Tongue (tissue), 2 donors: Measurements from ENCODE around the gene TPM2. TPM values are rescaled to one million over a fixed set of nuclear protein-coding genes. Genes with fewer than 3 reads are reported as not detected.

Experiments used
- DNase-seq: peaks from one replicate; pipeline ENCODE4 v3.0.0-alpha.2; 2015
- total RNA-seq: library from RNA; depleted of rRNA; stranded (reverse); fragments of >200 nt; gene quantifications from one replicate; pipeline ENCODE4 v1.2.3, GENCODE V29; 2014

The TPM2 gene
- total RNA-seq, 1 donor from 2014 or later, result 3,889 TPM

GRCh38 chr9:35696520-35697215 is 6.9 kb upstream of the TPM2 start:
- peak; percentile 61 for DNase-seq

- peak; percentile 32 for DNase-seq
Observed at GRCh38 chr9:35695943-35696401, 6.2 kb upstream of the TPM2 start.

DNA sequence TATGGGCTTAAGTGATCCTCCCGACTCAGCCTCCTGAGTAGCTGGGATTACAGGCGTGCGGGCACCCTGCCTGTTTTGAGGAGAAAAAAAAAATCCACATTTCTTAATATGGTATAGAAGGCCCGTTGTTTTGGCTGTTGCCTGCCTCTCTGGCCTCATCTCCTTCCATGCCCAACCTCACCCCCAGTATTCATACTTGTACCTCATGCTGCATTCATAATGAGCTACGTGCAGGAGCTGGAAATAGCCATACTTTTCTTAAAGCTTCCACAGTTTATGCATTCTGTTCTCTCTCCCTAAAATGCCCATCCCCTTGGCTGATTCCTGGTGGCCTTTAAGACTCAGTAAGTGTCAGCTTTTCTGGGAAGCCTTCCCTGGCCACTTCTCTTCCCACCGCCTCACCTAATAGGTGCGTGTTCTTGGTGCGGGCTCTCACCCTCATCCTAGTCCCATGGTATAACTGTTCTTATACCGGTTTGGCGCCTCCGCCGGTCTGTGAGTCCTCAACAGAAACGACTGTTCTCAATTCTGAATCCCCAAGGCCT is 2.1 kb upstream of the TPM2 start:
- DNase-seq, result peak; percentile 45

DNA sequence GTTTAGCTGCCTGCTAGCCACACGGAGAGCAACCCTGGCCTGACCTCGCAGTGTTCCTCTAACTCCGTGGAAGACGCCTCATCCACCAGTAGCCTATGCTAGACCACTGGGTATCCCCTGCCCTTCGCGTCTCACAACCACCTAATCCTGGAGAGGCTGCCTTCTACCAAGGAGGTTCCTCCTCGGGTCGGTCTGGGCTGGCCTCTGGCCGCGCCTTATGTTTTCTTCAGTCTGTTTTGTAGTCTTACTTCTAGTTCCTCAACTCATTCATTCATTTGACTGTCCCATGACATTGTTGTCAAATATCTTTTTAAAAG is 1.6 kb upstream of the TPM2 start:
- no peak for DNase-seq

DNA sequence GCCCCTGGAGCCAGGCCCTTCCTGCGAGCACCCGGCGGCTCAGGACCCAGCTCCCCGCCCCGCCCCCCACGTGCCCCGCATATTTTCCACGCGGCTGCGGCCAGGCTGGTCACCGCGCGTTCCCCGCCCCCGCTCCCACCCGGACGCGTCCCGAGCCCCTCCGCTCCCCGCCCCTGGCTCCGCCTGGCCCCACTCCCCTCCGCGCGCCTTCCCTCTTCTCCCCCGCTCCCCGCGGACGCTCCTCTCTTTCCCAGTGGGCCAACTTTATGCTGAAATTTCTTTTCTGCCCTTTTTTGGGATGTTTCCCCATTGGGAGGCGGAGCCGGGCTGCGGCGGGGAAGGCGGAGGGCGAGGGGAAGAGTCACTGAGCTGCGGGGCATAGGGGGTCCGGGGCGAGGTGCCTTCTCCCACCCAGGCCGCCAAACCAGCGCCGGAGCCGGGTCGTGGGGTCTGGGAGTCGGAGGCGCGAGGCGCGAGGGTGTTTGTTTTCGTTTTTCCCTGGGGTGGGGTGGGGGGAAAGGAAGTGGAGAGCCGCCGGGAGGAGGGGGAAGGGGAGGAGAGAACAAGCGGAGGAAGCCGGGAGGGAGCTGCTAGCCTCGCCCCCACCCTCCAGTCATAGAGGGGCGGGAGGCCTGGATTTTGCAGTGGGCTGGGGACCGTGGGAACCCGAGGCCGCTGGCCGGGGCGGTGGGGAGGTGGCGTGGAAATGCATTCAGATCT is 1.0 kb upstream of the TPM2 start:
- DNase-seq, result peak; percentile 91

DNA sequence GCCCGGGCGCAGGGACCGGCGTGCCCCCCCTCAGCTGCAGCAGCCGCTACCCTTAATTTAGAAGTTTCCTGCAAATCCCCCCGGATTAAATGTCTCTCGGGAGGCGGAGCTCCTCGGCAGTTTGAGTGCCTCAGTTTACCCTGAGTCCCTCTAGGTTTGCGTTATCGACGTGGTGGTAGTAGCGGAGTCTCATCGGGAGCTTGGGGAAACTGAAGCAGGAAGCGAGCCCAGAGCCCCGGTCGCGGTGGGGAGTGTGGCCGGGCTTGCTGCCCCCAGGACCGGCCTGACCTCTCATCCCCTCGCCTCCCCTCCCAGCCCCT is 529 bp upstream of the TPM2 start:
- DNase-seq, result no peak

DNA sequence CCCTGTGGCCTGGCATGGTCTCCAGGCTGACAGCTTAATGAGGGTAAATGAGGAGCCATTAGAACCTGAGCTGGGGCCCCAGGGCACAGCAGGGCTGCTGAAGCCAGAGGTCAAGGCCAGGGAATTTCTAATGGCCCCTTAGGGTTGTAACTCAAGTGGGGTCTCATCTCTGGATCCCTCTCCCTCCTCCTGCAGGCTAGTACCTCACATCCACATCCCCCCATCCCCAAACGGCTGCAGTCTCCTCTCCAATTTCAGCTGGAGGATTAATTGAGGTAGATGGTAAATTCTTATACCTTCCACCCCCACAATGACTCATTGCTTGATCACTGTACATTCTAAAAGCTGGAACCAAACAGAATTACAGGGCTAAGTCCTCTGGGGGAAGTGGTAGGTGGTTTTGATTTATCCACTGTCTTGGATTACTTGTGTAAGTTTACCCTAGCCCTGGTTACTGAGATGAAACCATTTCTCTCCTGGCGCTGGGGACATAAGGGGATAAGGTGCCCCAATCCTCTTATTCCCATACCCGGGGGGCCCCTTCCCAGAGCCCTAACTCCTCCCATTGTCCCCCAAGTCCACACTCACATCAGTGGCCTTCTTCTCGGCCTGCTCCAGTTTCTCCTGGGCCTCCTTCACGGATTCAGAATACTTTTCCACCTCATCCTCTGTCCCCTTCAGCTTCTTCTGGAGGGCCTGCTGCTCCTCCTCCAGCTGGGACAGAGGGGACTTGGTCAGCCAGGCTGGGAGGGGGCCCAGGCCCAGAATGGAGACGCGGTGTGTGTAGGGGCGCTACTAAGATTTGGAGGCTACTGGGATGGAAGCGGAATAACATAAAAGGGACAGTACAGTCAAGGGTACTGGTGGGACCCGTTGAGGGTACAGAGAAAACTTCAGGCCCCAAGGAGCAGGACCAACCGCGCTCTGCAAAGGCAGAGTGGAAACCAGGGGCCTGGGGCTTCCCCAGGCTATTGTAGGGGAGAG is 875 bp downstream of the TPM2 start:
- DNase-seq, result peak; percentile 37

DNA sequence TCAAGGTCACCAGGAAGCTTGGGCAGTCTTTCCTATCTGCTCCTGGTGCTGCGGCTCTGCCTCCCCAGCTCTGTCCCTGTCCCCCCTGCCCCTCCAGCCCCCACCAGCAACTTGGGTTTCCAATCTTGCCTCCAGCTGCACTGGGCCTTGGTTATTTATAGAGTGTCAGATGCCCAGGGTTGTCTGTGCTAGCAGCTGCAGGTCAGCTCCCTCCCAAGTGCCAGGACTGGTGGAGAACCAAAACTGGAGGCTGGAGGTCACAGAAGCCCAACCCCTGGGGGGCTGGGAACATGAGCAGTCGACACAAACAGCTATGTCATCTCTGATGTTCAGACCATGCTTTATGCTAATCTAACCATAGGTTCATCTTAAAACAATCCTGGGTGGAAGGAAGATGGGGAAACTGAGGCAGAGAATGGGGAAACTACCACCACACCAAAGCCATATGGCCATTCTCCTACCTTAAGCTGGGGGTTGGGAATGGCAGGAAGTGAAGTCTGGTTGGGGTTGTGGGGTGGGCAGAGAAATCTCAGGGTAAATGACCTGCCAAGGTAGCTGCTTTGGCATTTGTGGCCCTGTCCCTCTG is 1.7 kb downstream of the TPM2 start:
- DNase-seq, result peak; percentile 80

DNA sequence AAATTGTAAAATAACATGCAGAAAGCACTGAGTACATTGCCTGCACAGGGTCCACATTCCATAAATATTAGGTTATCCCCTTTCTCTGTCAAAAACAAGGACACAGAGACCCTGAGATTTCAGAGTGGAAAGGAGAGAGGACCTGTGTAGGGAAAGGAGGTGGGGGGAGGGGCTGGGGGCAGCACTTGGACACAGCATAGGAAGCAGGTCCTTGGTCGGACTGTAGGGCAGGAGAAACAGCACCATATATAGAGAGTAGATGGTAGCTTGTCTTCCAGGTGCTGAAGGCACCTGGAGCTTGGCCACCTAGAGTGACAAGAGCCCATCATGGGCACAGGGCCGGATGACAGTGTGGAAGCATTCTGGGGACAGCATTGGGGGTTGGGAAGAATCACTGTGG is 2.4 kb downstream of the TPM2 start:
- DNase-seq, result peak; percentile 14

DNA sequence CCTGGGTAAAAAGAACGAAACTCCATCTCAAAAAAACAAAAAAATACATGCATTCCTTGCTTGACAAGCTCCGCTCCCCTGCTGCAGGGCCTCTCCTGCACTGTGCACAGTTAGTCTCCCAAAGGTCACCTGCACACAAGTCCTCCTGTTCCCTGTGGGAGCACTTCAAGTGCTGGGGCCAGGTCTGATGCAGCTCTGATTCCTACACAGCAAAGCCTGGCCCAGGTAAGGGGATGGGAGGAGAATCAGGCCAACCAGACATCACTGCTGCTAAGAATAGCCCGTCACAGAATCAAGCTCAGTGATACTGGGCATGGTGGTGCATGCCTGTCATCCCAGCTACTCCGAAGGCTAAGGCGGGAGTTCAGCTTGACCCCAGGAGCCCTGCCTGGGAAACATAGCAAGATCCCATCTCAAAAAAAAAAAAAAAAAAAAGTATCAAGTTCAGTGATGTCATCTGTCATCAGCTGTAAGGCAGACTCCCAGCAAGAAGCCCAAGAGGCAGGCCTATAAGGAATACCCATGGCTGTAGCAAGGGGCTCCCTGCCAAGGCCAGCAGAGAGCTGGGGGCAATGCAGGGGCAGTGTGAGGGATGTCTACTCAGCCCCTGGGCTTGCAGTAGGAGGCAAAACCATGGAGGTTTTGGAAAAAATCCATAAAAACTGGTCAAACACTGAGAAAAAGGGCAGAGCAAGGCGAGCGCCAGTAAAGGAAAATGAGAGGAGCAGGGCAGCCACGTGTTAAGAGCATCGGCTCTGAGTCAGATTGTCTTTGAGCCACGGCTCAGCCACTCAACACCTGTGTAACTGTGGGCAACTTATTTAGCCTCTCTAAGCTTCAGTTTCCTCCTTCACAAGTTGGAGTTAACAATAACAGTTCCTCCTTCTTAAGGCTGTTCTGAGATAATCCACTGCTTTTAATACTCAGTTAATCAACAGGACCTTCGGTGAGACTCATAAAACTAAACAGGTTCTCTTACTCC is 3.2 kb downstream of the TPM2 start:
- DNase-seq, result peak; percentile 51

DNA sequence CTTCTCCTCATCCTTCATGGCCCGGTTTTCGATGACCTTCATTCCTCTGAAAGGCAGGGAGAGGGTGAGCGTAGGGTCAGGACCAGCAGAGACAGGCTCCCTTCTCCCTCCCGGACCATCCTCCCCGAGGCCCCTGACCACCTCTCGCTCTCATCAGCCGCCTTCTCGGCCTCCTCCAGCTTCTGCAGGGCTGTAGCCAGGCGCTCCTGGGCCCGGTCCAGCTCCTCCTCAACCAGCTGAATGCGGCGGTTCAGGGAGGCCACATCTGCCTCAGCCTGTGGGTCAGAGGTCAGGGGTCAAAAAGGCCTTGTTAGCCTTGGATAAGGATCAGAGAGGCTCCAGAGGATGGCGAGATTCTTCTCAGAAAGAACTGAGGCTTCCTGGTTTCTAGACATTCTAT is 4.2 kb downstream of the TPM2 start:
- DNase-seq, result no peak

DNA sequence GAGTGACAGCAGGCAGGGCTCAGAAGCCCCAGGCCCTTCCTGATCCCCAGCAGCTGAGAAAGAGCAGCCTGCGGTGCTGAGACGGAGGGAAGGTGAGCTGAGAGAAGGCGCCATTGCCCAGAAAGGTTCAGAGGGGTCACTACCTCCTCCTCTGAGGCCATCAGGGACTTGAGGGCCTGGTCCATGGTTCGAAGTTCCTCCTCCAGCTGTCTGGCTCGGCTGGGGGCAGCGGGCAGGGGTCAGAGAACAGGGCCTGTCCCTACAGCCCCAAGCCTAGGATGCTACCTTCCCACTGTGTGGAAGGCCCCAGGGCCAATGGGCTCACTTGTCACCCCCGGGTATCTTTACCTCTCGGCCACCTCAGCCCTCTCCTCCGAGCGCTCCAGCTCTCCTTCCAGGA is 4.8 kb downstream of the TPM2 start:
- DNase-seq, result no peak

GRCh38 chr9:35683323-35683722 is 6.4 kb downstream of the TPM2 start:
- DNase-seq, result no peak

DNA sequence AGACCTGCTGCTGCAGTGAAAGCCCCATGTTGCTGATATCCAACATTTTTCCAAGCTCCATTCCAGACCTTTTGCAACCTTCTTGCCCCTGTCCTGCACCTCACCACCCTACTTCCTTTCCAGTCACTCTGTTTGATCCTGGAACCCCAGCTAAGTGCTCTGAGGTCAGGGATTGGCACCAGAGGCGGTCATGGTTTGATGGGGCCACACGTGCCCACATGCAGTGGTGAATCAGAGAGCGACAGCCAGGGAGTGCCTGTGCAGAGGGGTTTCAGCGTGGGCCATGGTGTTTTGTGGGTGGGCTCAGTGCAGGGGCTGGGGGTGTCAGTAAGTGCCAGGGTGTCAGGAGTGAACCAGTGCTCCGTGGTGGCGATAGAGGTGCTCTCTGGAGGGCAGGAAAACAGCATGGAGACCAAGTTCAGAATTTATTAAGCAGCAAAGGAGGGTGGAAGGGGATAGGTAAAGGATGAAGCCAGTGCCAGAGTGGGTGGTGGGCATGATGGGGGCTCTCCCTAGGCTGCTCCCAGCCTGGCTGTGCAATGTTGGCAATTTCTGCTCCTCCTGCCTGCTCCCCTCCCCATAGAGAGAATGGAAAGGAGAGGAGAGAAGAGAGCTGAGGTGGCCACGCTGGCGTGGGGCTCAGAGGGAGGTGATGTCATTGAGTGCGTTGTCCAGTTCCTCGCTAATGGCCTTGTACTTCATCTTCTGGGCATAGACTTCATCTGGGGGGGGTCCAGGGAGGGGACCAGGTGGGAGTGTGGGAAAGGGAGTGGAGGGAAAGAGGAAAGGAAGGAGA is 7.0 kb downstream of the TPM2 start:
- no peak for DNase-seq

- peak; percentile 30 for DNase-seq
Observed at GRCh38 chr9:35682051-35682450, 7.7 kb downstream of the TPM2 start.

- DNase-seq, result peak; percentile 32
Observed at GRCh38 chr9:35681341-35682002, 8.3 kb downstream of the TPM2 start.

DNA sequence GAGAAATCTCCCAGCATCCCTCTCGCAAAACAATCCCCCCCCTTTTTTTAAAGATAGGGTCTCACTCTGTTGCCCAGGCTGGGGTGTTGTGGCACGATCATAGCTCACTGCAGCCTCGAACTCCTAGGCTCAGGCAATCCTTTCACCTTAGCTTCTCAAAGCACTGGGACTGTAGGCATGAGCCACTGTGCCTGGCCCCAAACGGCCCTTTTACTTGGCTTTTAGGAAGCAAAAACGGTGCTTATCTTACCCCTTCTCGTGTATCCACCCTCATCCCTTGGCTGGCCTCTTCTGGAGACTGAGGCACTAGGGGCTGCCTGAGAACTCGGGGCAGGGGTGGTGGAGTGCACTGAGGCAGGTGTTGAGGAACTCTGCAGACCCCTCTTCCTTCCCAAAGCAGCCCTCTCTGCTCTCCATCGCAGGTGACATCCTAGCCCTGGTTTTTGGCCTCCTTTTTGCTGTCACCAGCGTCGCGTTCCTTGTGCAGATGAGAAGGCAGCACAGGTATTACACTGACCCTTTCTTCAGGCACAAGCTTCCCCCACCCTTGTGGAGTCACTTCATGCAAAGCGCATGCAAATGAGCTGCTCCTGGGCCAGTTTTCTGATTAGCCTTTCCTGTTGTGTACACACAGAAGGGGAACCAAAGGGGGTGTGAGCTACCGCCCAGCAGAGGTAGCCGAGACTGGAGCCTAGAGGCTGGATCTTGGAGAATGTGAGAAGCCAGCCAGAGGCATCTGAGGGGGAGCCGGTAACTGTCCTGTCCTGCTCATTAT is 9.2 kb downstream of the TPM2 start:
- DNase-seq, result peak; percentile 46

DNA sequence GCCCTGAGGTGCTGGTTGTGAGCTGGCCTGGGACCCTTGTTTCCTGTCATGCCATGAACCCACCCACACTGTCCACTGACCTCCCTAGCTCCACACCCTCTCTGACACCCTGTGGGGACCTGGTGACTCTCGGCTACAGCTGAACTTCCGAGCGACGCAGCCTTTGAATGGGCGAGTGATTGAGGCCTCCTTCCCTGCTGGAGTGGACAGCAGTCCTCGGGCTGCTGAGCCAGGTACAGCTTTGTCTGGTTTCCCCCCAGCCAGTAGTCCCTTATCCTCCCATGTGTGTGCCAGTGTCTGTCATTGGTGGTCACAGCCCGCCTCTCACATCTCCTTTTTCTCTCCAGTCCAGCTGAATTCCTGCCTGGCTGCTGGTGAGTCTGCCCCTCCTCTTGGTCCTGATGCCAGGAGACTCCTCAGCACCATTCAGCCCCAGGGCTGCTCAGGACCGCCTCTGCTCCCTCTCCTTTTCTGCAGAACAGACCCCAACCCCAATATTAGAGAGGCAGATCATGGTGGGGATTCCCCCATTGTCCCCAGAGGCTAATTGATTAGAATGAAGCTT is 9.9 kb downstream of the TPM2 start:
- DNase-seq, result no peak
